Stomach (tissue), 9 donors: ENCODE data around the gene GET4. TPM values are rescaled to one million over a fixed set of nuclear protein-coding genes. Genes with fewer than 3 reads are reported as not detected.
"Not testable (repeated sequence)": the region's sequence is repeated elsewhere in the genome, so short reads cannot be mapped to it uniquely, and the experiment has no call there.

ENCODE experiments used
- DNase-seq, 2 donors: peaks; one replicate each; pipeline versions ENCODE4 v3.0.0 to v3.0.0-alpha.2; 2013 to 2019
- H3K27ac ChIP-seq, 5 donors: fragments of 200-600 bp in 4 of 5; sonication (generic) in 4 of 5; one replicate each; pipeline ENCODE4 v1.5.1; 2013 to 2019; ENCODE audit warnings: mild to moderate bottlenecking in 1 of 5, moderate library complexity in 1 of 5
- H3K27me3 ChIP-seq, 3 donors: fragments of 200-600 bp; sonication (generic); one replicate each; pipeline ENCODE4 v1.5.1; 2017 to 2019; ENCODE audit warnings: mixed run types in 1 of 3
- H3K36me3 ChIP-seq, 4 donors: fragments of 200-600 bp; sonication (generic); 1 replicate in 3 of 4; 2 replicates in 1 of 4; pipeline ENCODE4 v1.5.1; 2016 to 2019
- H3K4me1 ChIP-seq, 4 donors: fragments of 200-600 bp; sonication (generic); one replicate each; pipeline ENCODE4 v1.5.1; 2016 to 2019
- H3K4me3 ChIP-seq, 4 donors: fragments of 200-600 bp; sonication (generic) in 3 of 4; one replicate each; pipeline ENCODE4 v1.5.1; 2016 to 2019; ENCODE audit warnings: mild to moderate bottlenecking in 1 of 4
- H3K9me3 ChIP-seq, 4 donors: fragments of 200-600 bp; sonication (generic); one replicate each; pipeline ENCODE4 v1.5.1; 2016 to 2019
- CTCF ChIP-seq, 7 experiments: fragments of 450-650 bp in 4 of 7; fragments of 200-600 bp in 3 of 7; sonication (generic) in 3 of 7; IDR thresholded peaks; one replicate each; pipeline ENCODE4 v1.5.1; 2016 to 2019; ENCODE audit warnings: antibody characterized with exemption in 7 of 7, control low read depth in 2 of 7, mild to moderate bottlenecking in 1 of 7
- EP300 ChIP-seq: sonication (generic); formaldehyde crosslinking; IDR thresholded peaks from one replicate; pipeline ENCODE4 v1.6.1; 2017; ENCODE audit warnings: antibody characterized with exemption
- POLR2A ChIP-seq, 4 donors: fragments of 450-650 bp; IDR thresholded peaks; one replicate each; pipeline ENCODE4 v1.6.1; 2016; ENCODE audit warnings: antibody characterized with exemption in 4 of 4, control low read depth in 2 of 4, mild to moderate bottlenecking in 1 of 4, moderate library complexity in 1 of 4
- POLR2AphosphoS5 ChIP-seq, 3 donors: sonication (generic); formaldehyde crosslinking; IDR thresholded peaks; one replicate each; pipeline ENCODE4 v1.6.1; 2016; ENCODE audit warnings: antibody characterized with exemption in 3 of 3
- WGBS, 5 donors: extraction: QIAGEN DNeasy Blood & Tissue Kit in 3 of 5; methylation state at CpG; one replicate each; pipeline versions ENCODE4 v1.1.5 to v1.1.7; 2013 to 2018; 5-methylcytosine and 5-hydroxymethylcytosine counted together
- intact Hi-C: fragments of 100-400 bp; cut with DNase I; formaldehyde crosslinking; loops from one replicate; pipeline ENCODE4 v1.15.1; 2023; ENCODE audit warnings: low total_unique reads
- polyA plus RNA-seq, 3 donors: library from polyadenylated mRNA; stranded (reverse); fragments of 200-250 nt; gene quantifications; one replicate each; pipeline ENCODE4 v1.2.3, GENCODE V29; 2013
- total RNA-seq, 5 donors: library from RNA; depleted of rRNA; stranded (reverse); fragments of >200 nt; gene quantifications; one replicate each; pipeline versions ENCODE4 v1.1.0 to v1.2.3, GENCODE V29; 2014 to 2016
- donor health status: healthy with polysubstance abuse.
- donor health status: Bipolar disorder and iron deficiency.
- donor health status: healthy.

Gene GET4
- total and polyA plus RNA-seq, 8 donors = 22.4 to 140 (median 46.6) TPM

DNA sequence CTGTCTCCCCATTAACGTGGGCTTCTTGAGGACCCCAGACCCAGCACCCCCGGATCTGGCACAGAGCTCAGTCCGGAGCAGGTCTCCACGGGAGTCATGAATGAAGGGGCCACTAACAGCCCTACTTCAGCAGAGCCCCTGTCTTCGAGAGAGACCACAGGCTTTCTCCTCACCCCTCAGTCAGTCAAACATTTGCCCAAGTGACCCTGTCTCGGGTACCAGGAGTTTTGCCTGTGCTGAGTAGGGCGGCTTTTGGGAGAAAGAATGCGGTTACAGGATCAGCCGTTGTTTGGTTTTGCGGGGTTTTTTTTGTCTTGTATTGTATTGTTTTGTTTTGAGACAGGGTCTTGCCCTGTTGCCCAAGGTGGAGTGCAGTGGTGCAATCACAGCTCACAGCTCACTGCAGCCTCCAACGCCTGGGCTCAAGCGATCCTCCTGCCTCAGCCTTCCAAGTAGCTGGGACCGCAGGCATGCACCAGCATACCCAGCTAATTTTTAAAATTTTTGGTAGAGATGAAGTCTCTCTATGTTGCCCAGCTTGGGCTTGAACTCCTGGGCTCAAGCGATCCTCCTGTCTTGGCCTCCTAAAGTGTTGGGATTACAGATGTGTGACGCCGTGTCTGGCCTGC is 61.6 kb downstream of the GET4 start:
- no peaks in the 10 kb centered on the region for H3K27me3 ChIP-seq
- no peak for DNase-seq
- TF ChIP-seq POLR2A (IDR thresholded peaks at IDR 0.05) = no peak
- TF ChIP-seq CTCF (IDR thresholded peaks at IDR 0.05) = no peak
- intact Hi-C loops = no loop called here
- H3K9me3 ChIP-seq = peaks cover 0 to 8% (median 0%) of the 10 kb centered on the region in 4 donors
- 87 to 94% (median 90%) methylated on average over 12 to 16 of the region's 16 CpGs for WGBS, 5 donors
- no peak overlapping the region for H3K27ac ChIP-seq
- H3K36me3 ChIP-seq = peaks cover 0 to 28% (median 10%) of the 10 kb centered on the region in 4 donors
- no peak overlapping the region for H3K4me3 ChIP-seq
- peaks cover 0 to 8% (median 0%) of the 10 kb centered on the region in 4 donors for H3K4me1 ChIP-seq

DNA sequence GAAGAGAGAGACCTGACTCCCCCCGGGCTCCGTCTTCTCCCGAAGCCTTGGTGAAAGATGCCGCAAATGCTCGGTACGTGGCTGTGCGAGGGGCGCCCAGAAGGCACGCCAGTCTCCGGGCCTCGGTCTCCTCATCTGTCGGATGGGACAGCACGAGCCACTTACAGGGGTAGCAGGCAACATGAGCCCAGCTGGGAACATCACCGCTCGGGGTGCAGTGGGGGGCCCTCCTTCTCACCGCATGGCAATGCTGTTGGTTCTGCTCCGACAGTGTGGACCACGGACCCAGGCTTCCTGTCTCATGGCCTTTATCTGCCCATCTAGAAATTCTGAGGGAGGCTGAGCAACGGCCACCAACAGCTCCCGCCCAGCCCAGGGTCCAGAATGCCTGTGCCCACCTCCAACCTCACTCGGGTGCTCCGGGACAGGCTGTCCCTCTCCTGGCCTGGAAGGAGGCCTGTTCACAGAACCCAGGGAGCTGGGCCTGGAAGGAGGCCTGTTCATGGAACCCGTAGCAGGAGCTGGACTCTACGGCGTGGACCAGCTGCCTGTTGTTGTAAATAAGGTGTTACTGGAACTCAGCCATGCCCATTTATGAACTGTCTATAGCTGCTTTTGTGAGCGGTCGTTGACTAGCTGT is 62.3 kb downstream of the GET4 start:
- no peak overlapping the region for H3K27ac ChIP-seq
- no peak for DNase-seq
- H3K27me3 ChIP-seq = no peaks in the 10 kb centered on the region
- intact Hi-C loops = no loop called here
- no peak for TF ChIP-seq CTCF (IDR thresholded peaks at IDR 0.05)
- no peak overlapping the region for H3K4me3 ChIP-seq
- peaks cover 0 to 8% (median 0%) of the 10 kb centered on the region in 4 donors for H3K9me3 ChIP-seq
- 92 to 97% (median 96%) methylated on average over 21 to 27 of the region's 27 CpGs for WGBS, 5 donors
- H3K36me3 ChIP-seq = peaks cover 0 to 28% (median 10%) of the 10 kb centered on the region in 4 donors
- H3K4me1 ChIP-seq = peaks cover 0 to 8% (median 0%) of the 10 kb centered on the region in 4 donors

DNA sequence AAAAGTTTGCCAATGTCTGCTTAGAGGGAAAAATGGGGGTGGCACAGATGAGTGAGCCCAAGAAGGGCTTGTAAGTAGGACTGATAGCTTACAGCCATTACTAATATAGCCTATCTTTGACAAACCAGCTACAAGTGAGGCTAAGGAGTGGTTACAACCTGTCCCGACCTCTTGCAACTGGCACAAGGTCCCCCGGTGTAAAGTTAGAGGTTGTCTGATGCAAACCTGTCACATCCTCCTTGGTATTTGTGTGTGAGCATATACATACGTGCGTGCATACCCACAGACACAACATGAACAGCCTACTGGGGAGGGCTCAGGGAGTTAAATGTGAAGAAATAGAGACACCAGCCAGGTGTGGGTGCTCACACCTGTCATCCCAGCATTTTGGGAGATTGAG is 63.5 kb downstream of the GET4 start:
- whole genome bisulfite sequencing, 5 donors = 87 to 95% (median 89%) methylated on average over 4 of the region's 4 CpGs
- H3K4me3 ChIP-seq = no peak overlapping the region
- H3K27me3 ChIP-seq = no peaks in the 10 kb centered on the region
- no peak overlapping the region for H3K27ac ChIP-seq
- peaks cover 0 to 8% (median 0%) of the 10 kb centered on the region in 4 donors for H3K9me3 ChIP-seq
- intact Hi-C loops = no loop called here
- no peak for DNase-seq
- peaks cover 0 to 21% (median 4%) of the 10 kb centered on the region in 4 donors for H3K36me3 ChIP-seq
- TF ChIP-seq CTCF (IDR thresholded peaks at IDR 0.05) (no peak), POLR2AphosphoS5 (IDR thresholded peaks at IDR 0.05) (no peak), POLR2A (IDR thresholded peaks at IDR 0.05) (no peak), EP300 (no peak)
- peaks cover 0 to 13% (median 1%) of the 10 kb centered on the region in 4 donors for H3K4me1 ChIP-seq

DNA sequence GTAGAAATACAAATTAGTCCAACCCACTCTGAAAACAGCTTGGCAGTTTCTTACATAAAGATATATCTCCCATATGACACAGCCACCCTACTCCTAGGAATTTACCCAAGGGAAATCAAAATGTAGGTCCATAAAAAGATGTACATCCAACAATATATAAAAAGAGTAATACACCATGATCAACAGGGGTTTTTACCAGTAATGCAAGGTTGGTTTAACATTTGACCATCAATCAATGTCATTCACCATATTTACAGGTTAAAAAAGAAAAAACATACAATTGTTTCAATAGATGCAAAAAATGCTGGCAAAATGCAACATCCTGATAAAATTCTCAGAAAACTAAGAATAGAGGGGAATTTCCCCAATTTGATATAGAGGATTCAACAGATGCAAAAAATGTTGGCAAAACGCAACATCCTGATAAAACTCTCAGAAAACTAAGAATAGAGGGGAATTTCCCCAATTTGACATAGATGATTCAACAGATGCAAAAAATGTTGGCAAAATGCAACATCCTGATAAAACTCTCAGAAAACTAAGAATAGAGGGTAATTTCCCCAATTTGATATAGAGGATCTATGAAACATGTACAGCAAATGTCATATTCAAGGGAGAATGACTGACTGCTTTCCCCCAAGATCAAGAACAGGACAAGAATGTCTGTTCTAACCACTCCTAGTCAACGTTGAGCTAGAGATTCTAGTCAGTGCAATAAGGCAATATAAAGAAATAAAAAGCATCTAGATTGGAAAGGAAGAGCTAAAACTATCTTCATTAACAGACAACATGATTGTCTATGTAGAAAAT is 64.5 kb downstream of the GET4 start:
- H3K36me3 ChIP-seq = peaks cover 0 to 13% (median 0%) of the 10 kb centered on the region in 4 donors
- intact Hi-C loops = no loop called here
- no peak for TF ChIP-seq POLR2AphosphoS5 (IDR thresholded peaks at IDR 0.05)
- no peak for TF ChIP-seq EP300
- TF ChIP-seq CTCF (IDR thresholded peaks at IDR 0.05) = no peak
- TF ChIP-seq POLR2A (IDR thresholded peaks at IDR 0.05) = no peak

DNA sequence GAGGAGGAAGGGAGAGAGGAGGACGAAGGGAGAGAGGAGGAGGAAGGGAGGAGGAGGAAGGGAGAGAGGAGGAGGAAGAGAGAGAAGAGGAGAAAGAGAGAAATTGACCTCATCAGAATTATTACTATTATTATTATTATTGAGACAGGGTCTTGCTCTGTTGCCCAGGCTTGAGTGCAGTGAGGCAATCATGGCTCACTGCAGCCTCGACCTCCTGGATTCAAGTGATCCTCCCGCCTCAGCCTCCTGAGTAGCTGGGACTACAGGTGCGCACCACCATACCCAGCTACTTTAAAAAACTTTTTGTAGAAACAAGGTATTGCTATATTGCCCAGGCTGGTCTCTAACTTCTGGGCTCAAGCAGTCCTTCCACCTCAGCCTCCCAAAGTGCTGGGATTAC is 67.4 kb downstream of the GET4 start:
- H3K27me3 ChIP-seq, H3K36me3 ChIP-seq, H3K9me3 ChIP-seq, DNase-seq, H3K4me3 ChIP-seq, H3K27ac ChIP-seq, intact Hi-C loops: not testable (repeated sequence)
- peaks cover 0 to 27% (median 10%) of the 10 kb centered on the region in 4 donors for H3K4me1 ChIP-seq
- 79 to 93% (median 88%) methylated on average over 4 of the region's 4 CpGs for WGBS, 5 donors

More for the DNA sequence above, 64.5 kb downstream of the GET4 start:
- Histone ChIP-seq H3K4me3 (no peak overlapping the region), H3K27me3 (no peaks in the 10 kb centered on the region), H3K4me1 (peaks cover 0 to 19% (median 5%) of the 10 kb centered on the region in 4 donors), H3K27ac (no peak overlapping the region), H3K9me3 (peaks cover 0 to 8% (median 0%) of the 10 kb centered on the region in 4 donors)
- no peak for DNase-seq
- 55 to 75% (median 62%) methylated on average over 2 of the region's 2 CpGs for WGBS, 5 donors
